GM21360 (cell line): Measurements from ENCODE around the gene NEAT1.
A peak's percentile ranks its signal among the peaks of the same experiment; 100 is the strongest.

Source experiments
- ATAC-seq: cut with Tn5 transposase; IDR thresholded peaks from one replicate; pipeline ENCODE4 v1.9.1; 2021; ENCODE audit warnings: mild to moderate bottlenecking, moderate library complexity; ENCODE audit not compliant: unreplicated experiment

The NEAT1 gene

GRCh38 chr11:65421794-65422632, 585 bp upstream of the NEAT1 start:
- peak; percentile 24 for ATAC-seq

- no peak for ATAC-seq
Measured at GRCh38 chr11:65423516-65424204, 1.1 kb downstream of the NEAT1 start.

- no peak for ATAC-seq
Measured at GRCh38 chr11:65424205-65425104, 1.9 kb downstream of the NEAT1 start.

- ATAC-seq: no peak
Measured at GRCh38 chr11:65425105-65425970, 2.7 kb downstream of the NEAT1 start.

GRCh38 chr11:65425971-65426838, 3.6 kb downstream of the NEAT1 start:
- ATAC-seq: no peak

- no peak for ATAC-seq
Measured at GRCh38 chr11:65426839-65427690, 4.5 kb downstream of the NEAT1 start.

GRCh38 chr11:65427691-65428577, 5.3 kb downstream of the NEAT1 start:
- no peak for ATAC-seq

GRCh38 chr11:65428578-65429067, 6.0 kb downstream of the NEAT1 start:
- ATAC-seq: no peak

- no peak for ATAC-seq
Measured at GRCh38 chr11:65429068-65429681, 6.6 kb downstream of the NEAT1 start.

- no peak for ATAC-seq
Measured at GRCh38 chr11:65429724-65430405, 7.3 kb downstream of the NEAT1 start.

- ATAC-seq: no peak
Measured at GRCh38 chr11:65430406-65431217, 8.0 kb downstream of the NEAT1 start.

- no peak for ATAC-seq
Measured at GRCh38 chr11:65431451-65432099, 9.0 kb downstream of the NEAT1 start.

- ATAC-seq: no peak
Measured at GRCh38 chr11:65432100-65432650, 9.6 kb downstream of the NEAT1 start.

GRCh38 chr11:65432686-65433582, 10.3 kb downstream of the NEAT1 start:
- ATAC-seq: no peak
